HG03558 (cell line): ENCODE data around the gene SYNGAP1.
"Not testable (repeated sequence)": the region's sequence is repeated elsewhere in the genome, so short reads cannot be mapped to it uniquely, and the experiment has no call there.

ENCODE experiments used
- ATAC-seq: cut with Tn5 transposase; IDR thresholded peaks from one replicate; pipeline ENCODE4 v1.9.1; 2021; ENCODE audit warnings: moderate number of reproducible peaks; ENCODE audit not compliant: unreplicated experiment; ENCODE audit errors: extremely low read depth

Gene SYNGAP1

DNA sequence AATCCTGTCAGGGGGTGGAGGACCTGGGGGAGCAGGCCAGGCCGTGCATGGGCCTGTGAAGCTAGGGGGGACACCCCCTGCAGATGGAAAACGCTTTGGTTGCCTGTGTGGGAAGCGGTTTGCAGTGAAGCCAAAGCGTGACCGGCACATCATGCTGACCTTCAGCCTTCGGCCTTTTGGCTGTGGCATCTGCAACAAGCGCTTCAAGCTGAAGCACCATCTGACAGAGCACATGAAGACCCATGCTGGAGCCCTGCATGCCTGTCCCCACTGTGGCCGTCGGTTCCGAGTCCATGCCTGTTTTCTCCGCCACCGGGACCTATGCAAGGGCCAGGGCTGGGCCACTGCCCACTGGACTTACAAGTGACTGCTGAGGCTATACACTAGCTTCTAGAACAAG lies 36.3 kb downstream of the SYNGAP1 start:
- no peak for ATAC-seq

DNA sequence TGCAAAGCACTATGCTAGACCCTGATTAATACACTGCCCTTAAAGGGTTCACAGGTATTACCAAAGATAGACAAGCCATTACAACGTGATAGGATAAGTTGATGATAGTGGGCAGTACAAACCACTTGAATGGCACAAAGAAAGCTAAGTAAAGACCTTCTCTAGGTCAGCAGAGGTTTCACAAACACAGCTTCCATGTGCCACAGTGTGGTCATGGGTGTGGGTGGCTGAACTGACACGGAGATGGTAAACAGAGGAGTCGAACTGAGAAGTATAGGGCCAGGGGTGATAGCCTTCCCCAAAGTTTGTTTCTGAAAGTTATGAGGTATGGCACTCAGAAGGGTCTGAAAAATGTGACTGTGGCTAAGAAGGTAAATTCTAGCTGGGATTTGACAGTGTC lies 38.8 kb downstream of the SYNGAP1 start:
- ATAC-seq = no peak

DNA sequence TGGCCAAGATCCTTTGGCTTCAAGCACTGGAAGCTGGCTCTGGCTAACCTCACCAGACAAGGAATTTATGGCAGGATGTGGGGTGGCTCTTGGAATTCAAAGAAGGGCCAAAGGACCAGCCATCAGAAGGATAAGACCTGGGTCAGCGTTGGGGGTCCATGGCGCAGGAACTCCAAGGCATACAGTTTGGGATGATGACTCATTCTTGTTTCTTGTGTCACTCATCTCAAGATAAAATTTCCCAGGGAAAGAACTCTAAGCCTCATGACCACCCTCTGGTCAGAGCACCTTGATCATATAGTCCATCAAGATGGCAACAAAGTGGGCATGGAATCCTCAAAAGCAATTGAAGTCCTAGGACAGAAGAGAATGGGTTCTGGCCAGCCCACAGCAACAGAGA lies 39.4 kb downstream of the SYNGAP1 start:
- ATAC-seq = no peak

DNA sequence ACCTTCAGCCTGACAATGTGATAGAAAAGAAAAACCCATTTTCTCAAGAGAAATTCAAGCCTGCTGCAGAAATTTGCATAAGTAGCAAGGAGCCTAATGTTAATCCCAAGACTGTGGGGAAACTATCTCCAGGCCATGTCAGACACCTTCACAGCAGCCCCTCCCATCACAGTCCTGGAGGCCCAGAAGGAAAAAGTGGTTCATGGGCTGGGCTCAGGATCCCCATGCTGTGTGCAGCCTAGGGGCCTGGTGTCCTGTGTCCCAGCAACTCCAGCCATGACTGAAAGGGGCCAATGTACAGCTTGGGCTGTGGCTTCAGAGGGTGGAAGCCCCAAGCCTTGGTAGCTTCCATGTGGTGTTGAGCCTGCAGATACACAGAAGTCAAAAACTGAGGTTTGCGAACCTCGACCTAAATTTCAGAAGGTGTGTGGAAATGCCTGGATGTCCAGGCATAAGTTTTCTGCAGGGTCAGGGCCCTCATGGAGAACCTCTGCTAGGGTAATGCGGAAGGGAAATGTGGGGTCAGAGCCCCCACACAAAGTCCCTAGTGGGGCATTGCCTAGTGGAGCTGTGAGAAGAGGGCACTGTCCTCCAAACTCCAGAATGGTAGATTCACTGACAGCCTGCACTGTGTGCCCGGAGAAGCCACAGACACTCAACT lies 46.3 kb downstream of the SYNGAP1 start:
- ATAC-seq = no peak

DNA sequence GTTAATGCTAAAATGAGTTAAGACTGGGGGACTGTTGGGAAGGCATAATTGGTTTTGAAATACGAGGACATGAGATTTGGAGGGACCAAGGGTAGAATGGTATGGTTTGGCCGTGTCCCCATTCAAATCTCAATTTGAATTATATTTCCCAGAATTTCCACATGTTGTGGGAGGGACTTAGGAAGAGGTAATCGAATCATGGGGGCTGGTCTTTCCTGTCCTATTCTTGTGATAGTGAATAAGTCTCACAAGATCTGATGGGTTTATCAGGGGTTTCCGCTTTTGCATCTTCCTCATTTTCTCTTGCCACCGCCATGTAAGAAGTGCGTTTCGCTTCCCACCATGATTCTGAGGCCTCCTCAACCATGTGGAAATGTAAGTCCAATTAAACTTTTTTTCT lies 47.2 kb downstream of the SYNGAP1 start:
- ATAC-seq = no peak

DNA sequence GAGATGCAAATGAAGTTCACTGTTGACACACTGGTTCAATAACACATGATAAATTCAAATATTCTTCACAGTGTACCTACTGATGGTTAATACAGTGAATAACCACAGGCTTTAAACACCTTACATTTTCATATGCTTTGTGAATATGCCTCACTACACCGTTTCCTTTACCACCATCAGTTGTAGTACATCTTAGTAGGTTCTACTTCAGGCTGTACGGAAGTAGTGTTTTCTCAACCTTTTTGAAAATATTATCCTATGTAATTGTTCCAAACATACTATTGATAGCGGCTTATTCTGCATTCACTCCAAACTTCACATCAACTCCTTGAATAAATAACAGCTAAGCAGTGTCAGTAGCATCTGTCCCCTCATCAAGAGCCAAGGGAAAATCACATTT lies 49.8 kb downstream of the SYNGAP1 start:
- no peak for ATAC-seq

DNA sequence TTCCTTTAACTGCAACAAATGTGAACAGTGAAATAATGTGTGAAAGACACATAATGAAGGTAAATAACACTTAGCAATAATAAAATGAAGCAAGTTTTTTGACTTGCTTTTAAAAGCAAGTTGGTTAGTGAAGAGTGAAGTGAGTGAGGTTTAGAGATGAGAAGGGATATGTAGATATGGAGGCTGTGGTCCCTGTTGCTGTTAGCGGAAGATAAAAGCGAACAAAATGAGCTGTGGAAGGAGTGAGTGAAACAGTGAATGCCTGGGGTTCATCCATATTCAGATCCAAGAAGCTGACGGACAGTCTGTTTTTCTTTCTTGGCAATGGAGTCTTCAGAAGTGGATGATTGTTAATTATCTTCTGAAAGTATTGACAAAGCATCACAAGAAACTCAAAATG lies 58.0 kb downstream of the SYNGAP1 start:
- no peak for ATAC-seq

DNA sequence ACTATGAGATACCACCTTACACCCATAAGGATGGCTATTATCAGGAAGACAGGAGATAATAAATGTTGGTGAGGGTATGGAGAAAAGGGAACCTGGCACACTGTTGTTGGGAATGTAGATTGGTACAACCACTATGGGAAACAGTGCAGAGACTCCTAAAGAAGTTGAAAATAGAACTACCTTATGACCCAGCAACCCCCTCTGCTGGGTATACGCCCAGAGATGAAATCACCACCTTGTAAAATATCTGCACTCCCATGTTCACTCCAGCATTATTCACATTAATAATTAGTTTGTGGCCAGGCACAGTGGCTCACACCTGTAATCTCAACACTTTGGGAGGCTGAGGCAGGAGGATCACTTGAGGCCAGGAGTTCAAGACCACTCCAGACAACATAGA lies 61.3 kb downstream of the SYNGAP1 start:
- no peak for ATAC-seq

DNA sequence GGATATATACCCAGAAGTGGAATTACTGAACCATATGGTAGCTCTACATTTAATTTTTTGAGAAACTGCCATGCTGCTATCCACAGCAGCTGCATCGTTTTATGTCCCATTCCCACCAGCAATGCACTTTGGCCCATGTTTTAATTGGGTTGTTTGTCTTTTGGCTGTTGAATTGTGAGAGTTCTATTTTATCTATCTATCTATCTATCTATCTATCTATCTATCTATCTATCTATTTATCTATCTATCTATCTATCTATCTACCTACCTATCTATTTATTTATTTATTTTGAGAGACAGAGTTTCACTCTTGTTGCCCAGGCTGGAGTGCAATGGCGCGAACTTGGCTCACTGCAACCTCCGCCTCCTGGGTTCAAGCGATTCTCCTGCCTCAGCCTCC lies 62.8 kb downstream of the SYNGAP1 start:
- not testable (repeated sequence) for ATAC-seq

DNA sequence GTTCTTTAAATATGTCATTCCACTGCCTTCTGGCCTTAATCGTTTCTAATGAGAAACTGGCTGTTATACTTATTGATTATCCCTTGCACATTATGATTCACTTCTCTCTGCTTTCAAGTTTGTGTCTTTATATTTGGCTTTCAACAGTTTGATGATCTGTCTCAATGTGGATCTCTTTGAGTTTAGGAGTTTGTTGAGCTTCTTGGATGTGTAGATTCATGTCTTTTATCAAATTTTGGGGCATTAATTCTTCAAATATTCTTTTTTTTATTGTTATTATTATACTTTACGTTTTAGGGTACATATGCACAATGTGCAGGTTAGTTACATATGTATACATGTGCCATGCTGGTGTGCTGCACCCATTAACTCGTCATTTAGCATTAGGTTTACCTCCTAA lies 63.8 kb downstream of the SYNGAP1 start:
- ATAC-seq = no peak

DNA sequence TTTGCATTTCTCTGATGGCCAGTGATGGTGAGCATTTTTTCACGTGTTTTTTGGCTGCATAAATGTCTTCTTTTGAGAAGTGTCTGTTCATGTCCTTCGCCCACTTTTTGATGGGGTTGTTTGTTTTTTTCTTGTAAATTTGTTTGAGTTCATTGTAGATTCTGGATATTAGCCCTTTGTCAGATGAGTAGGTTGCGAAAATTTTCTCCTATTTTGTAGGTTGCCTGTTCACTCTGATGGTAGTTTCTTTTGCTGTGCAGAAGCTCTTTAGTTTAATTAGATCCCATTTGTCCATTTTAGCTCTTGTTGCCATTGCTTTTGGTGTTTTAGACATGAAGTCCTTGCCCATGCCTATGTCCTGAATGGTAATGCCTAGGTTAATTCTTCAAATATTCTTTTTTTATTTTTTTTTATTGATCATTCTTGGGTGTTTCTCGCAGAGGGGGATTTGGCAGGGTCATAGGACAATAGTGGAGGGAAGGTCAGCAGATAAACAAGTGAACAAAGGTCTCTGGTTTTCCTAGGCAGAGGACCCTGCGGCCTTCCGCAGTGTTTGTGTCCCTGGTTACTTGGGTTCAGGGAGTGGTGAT lies 64.9 kb downstream of the SYNGAP1 start:
- ATAC-seq = not testable (repeated sequence)

DNA sequence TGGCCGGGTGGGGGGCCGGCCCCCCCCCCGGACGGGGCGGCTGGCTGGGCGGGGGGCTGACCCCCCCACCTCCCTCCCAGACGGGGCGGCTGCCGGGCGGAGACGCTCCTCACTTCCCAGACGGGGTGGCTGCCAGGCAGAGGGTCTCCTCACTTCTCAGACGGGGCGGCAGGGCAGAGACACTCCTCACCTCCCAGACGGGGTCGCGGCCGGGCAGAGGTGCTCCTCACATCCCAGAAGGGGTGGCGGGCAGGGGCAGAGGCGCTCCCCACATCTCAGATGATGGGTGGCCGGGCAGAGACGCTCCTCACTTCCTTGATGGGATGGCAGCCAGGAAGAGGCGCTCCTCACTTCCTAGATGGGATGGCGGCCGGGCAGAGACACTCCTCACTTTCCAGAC lies 65.8 kb downstream of the SYNGAP1 start:
- ATAC-seq = not testable (repeated sequence)

DNA sequence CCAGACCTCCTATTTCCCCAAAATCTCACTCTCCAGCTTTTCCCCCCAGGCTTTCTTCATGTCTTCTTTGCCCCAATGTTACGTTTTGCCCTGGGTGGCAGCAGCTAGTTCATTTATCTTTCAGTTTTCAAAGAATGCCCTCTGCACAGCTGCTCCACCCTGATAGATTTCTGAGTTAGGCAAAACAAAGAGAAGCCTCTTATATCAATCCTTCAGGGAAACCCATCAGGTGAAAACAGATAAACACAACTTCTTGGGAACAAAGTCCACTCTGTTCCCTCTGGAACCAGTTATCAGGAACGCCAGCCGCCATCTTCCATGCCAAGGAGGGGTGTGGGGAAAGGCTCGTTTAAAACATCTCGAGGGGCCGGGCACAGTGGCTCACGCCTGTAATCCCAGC lies 68.5 kb downstream of the SYNGAP1 start:
- no peak for ATAC-seq

DNA sequence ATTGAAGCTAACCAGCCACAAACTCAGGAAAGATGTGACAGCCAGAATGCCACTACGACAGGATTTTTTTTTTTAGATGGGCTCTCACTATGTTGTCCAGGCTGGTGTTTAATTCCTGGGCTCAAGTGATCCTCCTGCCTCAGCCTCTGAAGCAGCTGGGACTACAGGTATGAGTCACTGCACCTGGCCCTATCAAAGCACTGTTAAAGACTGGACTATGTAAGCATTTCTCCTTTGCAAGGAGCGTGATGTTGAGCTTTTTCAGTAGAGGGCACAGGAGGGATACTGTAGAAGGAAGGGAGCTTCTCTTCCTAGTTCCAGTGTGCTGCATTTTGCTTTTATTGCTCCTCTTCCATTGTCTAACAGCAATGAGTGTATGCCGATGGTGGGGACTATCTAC lies 70.3 kb downstream of the SYNGAP1 start:
- no peak for ATAC-seq

DNA sequence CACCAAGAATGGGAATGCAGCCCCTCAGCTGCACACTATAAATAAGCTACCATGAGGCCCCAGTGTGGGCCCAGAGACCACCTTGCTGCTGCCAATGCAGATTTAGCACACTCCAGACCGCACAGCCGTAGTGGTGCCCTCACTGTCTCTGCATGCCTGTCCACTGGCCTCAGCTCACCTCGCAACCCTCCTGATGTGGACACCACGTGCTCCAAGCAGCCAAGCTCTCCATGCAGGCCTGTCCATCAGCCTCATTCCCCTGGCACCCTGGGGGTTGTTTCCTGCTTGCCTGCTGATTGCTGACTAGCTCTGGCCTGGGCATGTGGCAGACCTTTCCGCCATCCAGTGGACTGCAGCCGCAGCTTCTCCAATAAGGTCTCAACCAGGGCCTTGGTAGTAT lies 70.8 kb downstream of the SYNGAP1 start:
- no peak for ATAC-seq

DNA sequence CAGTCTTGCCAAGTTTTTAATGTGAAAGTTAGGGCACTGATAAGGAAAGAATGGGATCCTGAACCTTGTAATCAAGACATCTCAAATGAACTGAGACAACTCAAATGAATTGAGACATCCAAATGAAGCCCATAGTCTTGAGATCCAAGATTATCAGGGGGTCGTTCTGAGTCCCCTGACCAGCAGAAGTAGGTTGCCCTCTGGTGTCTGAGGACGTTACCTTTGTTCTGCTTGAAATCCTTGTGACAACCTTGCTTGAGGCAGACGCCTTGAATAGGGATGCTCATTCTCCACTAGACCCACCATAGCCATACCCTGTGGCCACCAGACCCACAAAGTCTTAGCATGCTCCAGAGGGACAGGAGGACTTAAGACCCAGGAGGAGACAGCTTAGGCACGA lies 72.2 kb downstream of the SYNGAP1 start:
- ATAC-seq = no peak

DNA sequence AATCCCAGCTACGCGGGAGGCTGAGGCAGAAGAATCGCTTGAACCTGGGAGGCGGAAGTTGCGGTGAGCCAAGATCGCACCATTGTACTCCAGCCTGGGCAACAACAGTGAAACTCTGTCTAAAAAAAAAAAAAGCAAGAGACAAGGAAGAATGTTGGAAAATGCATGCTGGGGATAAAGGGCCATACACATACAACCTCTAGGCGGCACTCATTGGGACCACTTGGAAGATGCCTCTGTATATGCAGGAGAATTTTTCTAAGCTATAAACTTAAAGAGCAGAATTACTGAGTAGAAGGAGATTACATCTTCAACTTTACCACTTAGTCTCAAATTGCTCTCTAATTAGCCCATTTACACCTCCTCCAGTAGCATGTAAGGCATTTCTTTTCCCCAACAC lies 77.3 kb downstream of the SYNGAP1 start:
- no peak for ATAC-seq

DNA sequence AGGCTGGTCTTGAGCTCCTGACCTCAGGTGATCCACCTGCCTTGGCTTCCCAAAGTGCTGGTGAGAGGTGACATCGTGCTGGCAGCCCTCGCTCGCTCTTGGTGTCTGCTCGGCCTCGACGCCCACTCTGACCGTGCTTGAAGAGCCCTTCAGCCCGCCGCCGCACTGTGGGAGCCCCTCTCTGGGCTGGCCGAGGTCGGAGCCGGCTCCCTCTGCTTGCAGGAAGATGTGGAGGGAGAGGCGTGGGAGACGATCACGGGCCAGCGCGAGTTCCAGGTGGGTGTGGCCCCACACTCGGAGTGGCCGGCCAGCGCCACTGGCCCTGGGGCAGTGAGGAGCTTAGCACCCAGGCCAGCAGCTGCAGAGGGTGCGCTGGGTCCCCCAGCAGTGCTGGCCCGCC lies 82.6 kb downstream of the SYNGAP1 start:
- no peak for ATAC-seq

DNA sequence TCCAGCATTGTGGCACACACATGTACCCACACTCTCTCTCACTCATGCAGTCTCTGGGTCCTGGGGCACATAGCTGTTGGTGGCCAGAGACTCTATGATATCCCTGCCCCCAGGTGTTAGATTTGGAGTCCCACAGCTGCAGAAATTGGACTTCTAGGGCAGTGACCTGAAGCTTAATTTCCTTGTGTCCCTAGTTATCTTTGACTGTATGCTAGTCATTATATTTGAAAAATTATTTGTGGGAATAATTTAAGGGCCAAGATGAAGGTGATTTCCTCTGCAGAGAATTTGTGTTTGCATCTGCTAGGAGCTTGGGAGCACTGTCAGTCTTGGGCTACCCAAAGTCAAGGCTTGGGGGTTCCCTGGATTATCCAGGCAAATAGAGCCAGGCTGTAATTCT lies 84.6 kb downstream of the SYNGAP1 start:
- no peak for ATAC-seq
